C4-2B (cell line): Measurements from ENCODE around the gene SPHK2.

Experiments
- ZFX ChIP-seq: fragments of 450-650 bp; IDR thresholded peaks from 2 replicates; pipeline ENCODE4 v1.6.1; 2017
- TF ChIP-seq, protein P1 (sequence below): fragments of 450-650 bp; conservative IDR thresholded peaks from 2 replicates; pipeline ENCODE4 v1.5.1; 2017; ENCODE audit warnings: mild to moderate bottlenecking

DNA sequence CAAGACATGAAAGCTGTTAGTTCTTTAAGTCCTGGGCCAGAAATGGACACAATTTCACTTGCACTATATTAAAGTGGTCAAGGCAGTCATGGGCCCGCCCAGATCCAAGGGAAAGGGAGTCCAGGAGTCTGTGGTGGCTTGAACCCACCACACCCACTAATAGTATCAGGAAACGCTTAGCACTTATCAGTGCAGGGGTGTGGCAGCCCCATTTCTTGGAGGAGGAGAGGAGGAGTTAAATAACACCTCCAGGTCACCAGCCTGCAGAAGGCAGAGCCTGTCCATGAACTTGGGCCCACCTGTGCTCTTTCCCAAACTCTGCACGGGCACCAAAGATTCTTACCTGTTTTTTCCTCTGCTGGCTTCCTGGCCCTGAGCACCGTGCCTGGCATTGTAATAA, 58.9 kb downstream of the SPHK2 start:
- TF ChIP-seq, protein P1, sequence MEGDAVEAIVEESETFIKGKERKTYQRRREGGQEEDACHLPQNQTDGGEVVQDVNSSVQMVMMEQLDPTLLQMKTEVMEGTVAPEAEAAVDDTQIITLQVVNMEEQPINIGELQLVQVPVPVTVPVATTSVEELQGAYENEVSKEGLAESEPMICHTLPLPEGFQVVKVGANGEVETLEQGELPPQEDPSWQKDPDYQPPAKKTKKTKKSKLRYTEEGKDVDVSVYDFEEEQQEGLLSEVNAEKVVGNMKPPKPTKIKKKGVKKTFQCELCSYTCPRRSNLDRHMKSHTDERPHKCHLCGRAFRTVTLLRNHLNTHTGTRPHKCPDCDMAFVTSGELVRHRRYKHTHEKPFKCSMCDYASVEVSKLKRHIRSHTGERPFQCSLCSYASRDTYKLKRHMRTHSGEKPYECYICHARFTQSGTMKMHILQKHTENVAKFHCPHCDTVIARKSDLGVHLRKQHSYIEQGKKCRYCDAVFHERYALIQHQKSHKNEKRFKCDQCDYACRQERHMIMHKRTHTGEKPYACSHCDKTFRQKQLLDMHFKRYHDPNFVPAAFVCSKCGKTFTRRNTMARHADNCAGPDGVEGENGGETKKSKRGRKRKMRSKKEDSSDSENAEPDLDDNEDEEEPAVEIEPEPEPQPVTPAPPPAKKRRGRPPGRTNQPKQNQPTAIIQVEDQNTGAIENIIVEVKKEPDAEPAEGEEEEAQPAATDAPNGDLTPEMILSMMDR = no peak
- TF ChIP-seq ZFX = no peak
